Spleen (tissue), 7 donors: Measurements from ENCODE around the gene CHID1.

Experiments used
- CTCF ChIP-seq, 11 experiments: fragments of 200-600 bp in 7 of 11; fragments of 450-650 bp in 4 of 11; sonication (generic) in 4 of 11; IDR thresholded peaks in 8 of 11; conservative IDR thresholded peaks in 3 of 11; 1 replicate in 7 of 11; 2 replicates in 4 of 11; pipeline versions ENCODE4 v1.4.0 to v1.8.0; 2016 to 2021; ENCODE audit warnings: antibody characterized with exemption in 11 of 11, inconsistent platforms in 4 of 11, mild to moderate bottlenecking in 1 of 11
- POLR2A ChIP-seq, 3 donors: fragments of 450-650 bp; IDR thresholded peaks; one replicate each; pipeline ENCODE4 v1.5.1; 2017; ENCODE audit warnings: antibody characterized with exemption in 3 of 3, mild to moderate bottlenecking in 1 of 3
- donor health status: DM: no; HTN: no; CAD: no; lungs with moderate emphysema.
- donor health status: DM: no; HTN: no; CAD: no.
- donor health status: DM: no; HTN: no; CAD: no.

- TF ChIP-seq CTCF (IDR thresholded peaks at IDR 0.05 in 8 of 11, conservative IDR thresholded peaks at IDR 0.05 in 3 of 11) (no peak), POLR2A (IDR thresholded peaks at IDR 0.05) (no peak)
These were observed 20.7 kb downstream of the CHID1 start for GRCh38 chr11:889687-890475.
